Activated B cell treated with CpG ODN at 0.5 μM for 24 hours (primary cell): ENCODE measurements around the gene IL17B. TPM values are rescaled to one million over a fixed set of nuclear protein-coding genes. Genes with fewer than 3 reads are reported as not detected.

Experiments
- ATAC-seq: fragments of 200-7000 bp; cut with Tn5 transposase; one replicate; pipeline ENCODE4 v1.10.0; 2021; ENCODE audit warnings: low read depth, mild to moderate bottlenecking, moderate library complexity
- CTCF ChIA-PET: fragments of 350-600 bp; sonication (Branson Sonifier 250); formaldehyde crosslinking; loops from one replicate; lab custom pipeline; 2021; ENCODE audit warnings: antibody characterized with exemption; lab: Charles Lee
- POLR2A ChIA-PET: fragments of 350-600 bp; sonication (Branson Sonifier 250); formaldehyde crosslinking; loops from one replicate; lab custom pipeline; 2021; ENCODE audit warnings: antibody characterized with exemption; lab: Charles Lee
- DNase-seq: peaks from one replicate; pipeline ENCODE4 v3.0.0; 2022
- H3K27ac Mint-ChIP-seq: one replicate; pipeline ENCODE4 v1.8.0; 2020; ENCODE audit warnings: mixed read lengths
- H3K27me3 Mint-ChIP-seq: one replicate; pipeline ENCODE4 v1.8.0; 2021; ENCODE audit warnings: mixed read lengths
- H3K36me3 Mint-ChIP-seq: one replicate; pipeline ENCODE4 v1.8.0; 2021; ENCODE audit warnings: low read depth, mixed read lengths
- H3K4me1 Mint-ChIP-seq: one replicate; pipeline ENCODE4 v1.8.0; 2021; ENCODE audit warnings: mixed read lengths
- H3K4me3 Mint-ChIP-seq: one replicate; pipeline ENCODE4 v1.8.0; 2020; ENCODE audit warnings: mild to moderate bottlenecking, mixed read lengths
- H3K9me3 Mint-ChIP-seq: one replicate; pipeline ENCODE4 v1.8.0; 2020; ENCODE audit warnings: mixed read lengths
- CTCF ChIP-seq: fragments of 200-600 bp; IDR thresholded peaks from one replicate; pipeline ENCODE4 v1.8.0; 2022; ENCODE audit warnings: antibody characterized with exemption, mild to moderate bottlenecking
- intact Hi-C: fragments of 100-400 bp; cut with micrococcal nuclease; formaldehyde crosslinking; loops from one replicate; pipeline ENCODE4 v1.15.1; 2024
- total RNA-seq: library from RNA; stranded (reverse); gene quantifications from 2 replicates; pipeline ENCODE4 v1.2.3, GENCODE V29; 2022

Gene IL17B
- total RNA-seq, 1 donor from 2014 or later = not detected

- intact Hi-C loops = no loop called here
- Mint-ChIP-seq H3K36me3 (no peaks in the 10 kb centered on the region), H3K27ac (no peak overlapping the region), H3K4me3 (no peak overlapping the region), H3K4me1 (no peaks in the 10 kb centered on the region), H3K27me3 (peaks cover 13% of the 10 kb centered on the region), H3K9me3 (no peaks in the 10 kb centered on the region)
- ChIA-PET CTCF (no interaction called here), POLR2A (no interaction called here)
- ATAC-seq (no peak), DNase-seq (no peak)
- no peak for TF ChIP-seq CTCF
These were observed 25.9 kb upstream of the IL17B start for GRCh38 chr5:149404746-149405549.

- Mint-ChIP-seq H3K9me3 (no peaks in the 10 kb centered on the region), H3K4me1 (no peaks in the 10 kb centered on the region), H3K36me3 (no peaks in the 10 kb centered on the region), H3K27me3 (peaks cover 13% of the 10 kb centered on the region), H3K27ac (no peak overlapping the region), H3K4me3 (no peak overlapping the region)
- ChIA-PET CTCF (no interaction called here), POLR2A (no interaction called here)
- TF ChIP-seq CTCF = no peak
- no peak for ATAC-seq
- intact Hi-C loops = no loop called here
- DNase-seq = no peak
These were observed 25.0 kb upstream of the IL17B start for GRCh38 chr5:149403923-149404745.

- ChIA-PET CTCF (no interaction called here), POLR2A (no interaction called here)
- no peak for DNase-seq
- no peak for ATAC-seq
- no peak overlapping the region for H3K27ac Mint-ChIP-seq
- peaks cover 13% of the 10 kb centered on the region for H3K27me3 Mint-ChIP-seq
- intact Hi-C loops = no loop called here
- TF ChIP-seq CTCF = no peak
- H3K36me3 Mint-ChIP-seq = no peaks in the 10 kb centered on the region
- no peaks in the 10 kb centered on the region for H3K4me1 Mint-ChIP-seq
- H3K4me3 Mint-ChIP-seq = no peak overlapping the region
- no peaks in the 10 kb centered on the region for H3K9me3 Mint-ChIP-seq
These were observed 23.2 kb upstream of the IL17B start for GRCh38 chr5:149402291-149402690.

- CTCF ChIA-PET = no interaction called here
- Mint-ChIP-seq H3K27ac (no peak overlapping the region), H3K9me3 (no peaks in the 10 kb centered on the region), H3K27me3 (peaks cover 15% of the 10 kb centered on the region), H3K4me1 (no peaks in the 10 kb centered on the region), H3K4me3 (no peak overlapping the region), H3K36me3 (no peaks in the 10 kb centered on the region)
- intact Hi-C loops = no loop called here
- POLR2A ChIA-PET = no interaction called here
- TF ChIP-seq CTCF = no peak
- ATAC-seq = no peak
- no peak for DNase-seq
These were observed 22.0 kb upstream of the IL17B start for GRCh38 chr5:149401051-149401450.

GRCh38 chr5:149400304-149400703, 21.2 kb upstream of the IL17B start:
- ATAC-seq (no peak), DNase-seq (no peak)
- Mint-ChIP-seq H3K36me3 (no peaks in the 10 kb centered on the region), H3K27ac (no peak overlapping the region), H3K4me1 (no peaks in the 10 kb centered on the region), H3K4me3 (no peak overlapping the region), H3K27me3 (peaks cover 10% of the 10 kb centered on the region), H3K9me3 (no peaks in the 10 kb centered on the region)
- ChIA-PET POLR2A (no interaction called here), CTCF (no interaction called here)
- TF ChIP-seq CTCF = no peak
- intact Hi-C loops = no loop called here
